CD4-positive, alpha-beta T cell treated with Interleukin-4 for 4 hours (primary cell): ENCODE results near the gene GIMD1.

Source experiments
- DNase-seq: peaks from one replicate; pipeline ENCODE4 v3.0.0-alpha.2; 2020

Gene GIMD1

GRCh38 chr4:106312997-106313522, 55.5 kb downstream of the GIMD1 start:
- DNase-seq: no peak

- no peak for DNase-seq
Observed at GRCh38 chr4:106312377-106312776, 56.2 kb downstream of the GIMD1 start.
